NCI-H82 treated with DMSO at 0.1 percent for 48 hours (cell line): ENCODE results near the gene NACC1.
"Not testable (repeated sequence)": the region's sequence is repeated elsewhere in the genome, so short reads cannot be mapped to it uniquely, and the experiment has no call there.

Source experiments
- DNase-seq: peaks from one replicate; lab custom pipeline; 2025; ENCODE audit not compliant: unreplicated experiment; lab: John Stamatoyannopoulos, UW

Gene NACC1

GRCh38 chr19:13160557-13160956 is 42.5 kb downstream of the NACC1 start:
- DNase-seq: no peak

- DNase-seq: peak; percentile 99
These were observed 44.9 kb downstream of the NACC1 start for GRCh38 chr19:13162724-13163608.

GRCh38 chr19:13163609-13164342 is 45.7 kb downstream of the NACC1 start:
- peak; percentile 96 for DNase-seq

- DNase-seq: peak; percentile 100
These were observed 46.5 kb downstream of the NACC1 start for GRCh38 chr19:13164343-13165161.

- DNase-seq: peak; percentile 48
These were observed 47.3 kb downstream of the NACC1 start for GRCh38 chr19:13165162-13165997.

GRCh38 chr19:13166151-13166550 is 48.1 kb downstream of the NACC1 start:
- DNase-seq: not testable (repeated sequence)

GRCh38 chr19:13169769-13170168 is 51.7 kb downstream of the NACC1 start:
- no peak for DNase-seq

GRCh38 chr19:13171146-13171545 is 53.1 kb downstream of the NACC1 start:
- DNase-seq: no peak

- no peak for DNase-seq
These were observed 54.5 kb downstream of the NACC1 start for GRCh38 chr19:13172346-13173138.

GRCh38 chr19:13173139-13173737 is 55.2 kb downstream of the NACC1 start:
- DNase-seq: no peak

- no peak for DNase-seq
These were observed 58.3 kb downstream of the NACC1 start for GRCh38 chr19:13176345-13176744.

- DNase-seq: not testable (repeated sequence)
These were observed 59.5 kb downstream of the NACC1 start for GRCh38 chr19:13177584-13177983.

- DNase-seq: not testable (repeated sequence)
These were observed 60.2 kb downstream of the NACC1 start for GRCh38 chr19:13178291-13178690.

- DNase-seq: no peak
These were observed 63.8 kb downstream of the NACC1 start for GRCh38 chr19:13181747-13182388.

- DNase-seq: not testable (repeated sequence)
These were observed 66.9 kb downstream of the NACC1 start for GRCh38 chr19:13184926-13185325.

GRCh38 chr19:13185763-13186657 is 67.9 kb downstream of the NACC1 start:
- DNase-seq: not testable (repeated sequence)

GRCh38 chr19:13186688-13187087 is 68.6 kb downstream of the NACC1 start:
- DNase-seq: not testable (repeated sequence)

GRCh38 chr19:13187419-13187818 is 69.4 kb downstream of the NACC1 start:
- DNase-seq: no peak
